ENCODE measurements around the gene KLF15.

GRCh38 chr3:126340943-126341754, 16.1 kb downstream of the KLF15 start:
- TF ChIP-seq, protein P1, sequence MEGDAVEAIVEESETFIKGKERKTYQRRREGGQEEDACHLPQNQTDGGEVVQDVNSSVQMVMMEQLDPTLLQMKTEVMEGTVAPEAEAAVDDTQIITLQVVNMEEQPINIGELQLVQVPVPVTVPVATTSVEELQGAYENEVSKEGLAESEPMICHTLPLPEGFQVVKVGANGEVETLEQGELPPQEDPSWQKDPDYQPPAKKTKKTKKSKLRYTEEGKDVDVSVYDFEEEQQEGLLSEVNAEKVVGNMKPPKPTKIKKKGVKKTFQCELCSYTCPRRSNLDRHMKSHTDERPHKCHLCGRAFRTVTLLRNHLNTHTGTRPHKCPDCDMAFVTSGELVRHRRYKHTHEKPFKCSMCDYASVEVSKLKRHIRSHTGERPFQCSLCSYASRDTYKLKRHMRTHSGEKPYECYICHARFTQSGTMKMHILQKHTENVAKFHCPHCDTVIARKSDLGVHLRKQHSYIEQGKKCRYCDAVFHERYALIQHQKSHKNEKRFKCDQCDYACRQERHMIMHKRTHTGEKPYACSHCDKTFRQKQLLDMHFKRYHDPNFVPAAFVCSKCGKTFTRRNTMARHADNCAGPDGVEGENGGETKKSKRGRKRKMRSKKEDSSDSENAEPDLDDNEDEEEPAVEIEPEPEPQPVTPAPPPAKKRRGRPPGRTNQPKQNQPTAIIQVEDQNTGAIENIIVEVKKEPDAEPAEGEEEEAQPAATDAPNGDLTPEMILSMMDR (IDR thresholded peaks at IDR 0.05): no peak
- TF ChIP-seq POLR2A (IDR thresholded peaks at IDR 0.05): no peak

Data from lower leg skin (tissue), 3 donors.